Sigmoid colon (tissue), 4 donors: Measurements from ENCODE around the gene NKAIN1.
"Not testable (repeated sequence)": the region's sequence is repeated elsewhere in the genome, so short reads cannot be mapped to it uniquely, and the experiment has no call there.

Experiments
- EP300 ChIP-seq, 4 donors: sonication (generic); formaldehyde crosslinking; IDR thresholded peaks; one replicate each; pipeline ENCODE4 v1.6.1; 2017; ENCODE audit warnings: antibody characterized with exemption in 4 of 4
- POLR2AphosphoS5 ChIP-seq, 4 donors: sonication (generic); formaldehyde crosslinking; IDR thresholded peaks; one replicate each; pipeline ENCODE4 v1.6.1; 2017; ENCODE audit warnings: antibody characterized with exemption in 4 of 4
- TF ChIP-seq, protein P1 (sequence below), 4 experiments: fragments of 450-650 bp in 3 of 4; fragments of 200-600 bp in 1 of 4; IDR thresholded peaks; one replicate each; pipeline ENCODE4 v1.5.1; 2016 to 2019; ENCODE audit warnings: antibody characterized with exemption in 4 of 4, mild to moderate bottlenecking in 3 of 4, moderate library complexity in 2 of 4

DNA sequence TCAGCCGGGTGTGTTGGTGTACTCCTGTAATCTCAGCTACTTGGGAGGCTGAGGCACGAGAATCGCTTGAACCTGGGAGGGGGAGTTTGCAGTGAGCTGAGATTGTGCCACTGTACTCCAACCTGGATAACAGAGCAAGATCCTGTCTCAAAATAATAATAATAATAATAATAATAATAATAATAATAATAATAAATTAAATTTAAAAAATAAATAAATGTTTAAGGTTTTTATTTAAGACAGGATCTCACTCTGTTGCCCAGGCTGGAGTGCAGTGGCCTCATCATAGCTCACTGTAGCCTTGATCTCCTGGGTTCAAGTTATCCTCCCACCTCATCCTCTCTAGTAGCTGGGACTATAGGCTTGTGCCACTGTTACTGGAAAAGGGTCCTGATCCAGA lies 101.8 kb downstream of the NKAIN1 start:
- TF ChIP-seq, protein P1, sequence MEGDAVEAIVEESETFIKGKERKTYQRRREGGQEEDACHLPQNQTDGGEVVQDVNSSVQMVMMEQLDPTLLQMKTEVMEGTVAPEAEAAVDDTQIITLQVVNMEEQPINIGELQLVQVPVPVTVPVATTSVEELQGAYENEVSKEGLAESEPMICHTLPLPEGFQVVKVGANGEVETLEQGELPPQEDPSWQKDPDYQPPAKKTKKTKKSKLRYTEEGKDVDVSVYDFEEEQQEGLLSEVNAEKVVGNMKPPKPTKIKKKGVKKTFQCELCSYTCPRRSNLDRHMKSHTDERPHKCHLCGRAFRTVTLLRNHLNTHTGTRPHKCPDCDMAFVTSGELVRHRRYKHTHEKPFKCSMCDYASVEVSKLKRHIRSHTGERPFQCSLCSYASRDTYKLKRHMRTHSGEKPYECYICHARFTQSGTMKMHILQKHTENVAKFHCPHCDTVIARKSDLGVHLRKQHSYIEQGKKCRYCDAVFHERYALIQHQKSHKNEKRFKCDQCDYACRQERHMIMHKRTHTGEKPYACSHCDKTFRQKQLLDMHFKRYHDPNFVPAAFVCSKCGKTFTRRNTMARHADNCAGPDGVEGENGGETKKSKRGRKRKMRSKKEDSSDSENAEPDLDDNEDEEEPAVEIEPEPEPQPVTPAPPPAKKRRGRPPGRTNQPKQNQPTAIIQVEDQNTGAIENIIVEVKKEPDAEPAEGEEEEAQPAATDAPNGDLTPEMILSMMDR (IDR thresholded peaks at IDR 0.05) = not testable (repeated sequence)
- TF ChIP-seq POLR2AphosphoS5, EP300 (IDR thresholded peaks at IDR 0.05): not testable (repeated sequence)
